ENCODE measurements around the gene MAP4K4. TPM values are rescaled to one million over a fixed set of nuclear protein-coding genes. Genes with fewer than 3 reads are reported as not detected.

The MAP4K4 gene
- total RNA-seq, 4 donors from 2014 or later, result 33.8 to 47.3 (median 35.7) TPM

DNA sequence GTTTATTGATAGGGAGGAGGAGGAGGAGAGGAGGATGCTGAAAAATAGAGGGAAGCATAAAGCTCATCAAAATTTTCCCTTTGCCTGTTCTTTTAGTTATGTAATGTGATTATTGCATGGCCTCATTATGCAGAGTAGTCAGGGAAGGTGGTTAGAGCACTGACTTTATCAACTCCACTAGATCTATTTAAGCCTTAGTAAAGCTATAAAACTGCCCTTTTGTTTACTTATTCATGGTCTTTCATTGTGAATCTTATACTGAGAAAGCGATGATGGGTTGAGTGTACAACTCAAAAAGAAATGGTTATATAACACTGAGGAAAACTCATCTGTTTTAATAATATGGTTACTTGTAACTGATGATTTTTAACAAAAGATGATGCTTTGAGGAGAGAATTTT lies 81.7 kb downstream of the MAP4K4 start:
- H3K4me1 ChIP-seq, result peaks cover 9 to 39% of the 10 kb centered on the region in 2 donors
- no peak for DNase-seq
- no peaks in the 10 kb centered on the region for H3K36me3 ChIP-seq
- 96 to 100% methylated on average over 1 of the region's 1 CpG for WGBS, 2 donors
- no peaks in the 10 kb centered on the region for H3K27me3 ChIP-seq
- H3K27ac ChIP-seq, result no peak overlapping the region
- TF ChIP-seq POLR2A (IDR thresholded peaks at IDR 0.05), result no peak
- TF ChIP-seq, protein P1, sequence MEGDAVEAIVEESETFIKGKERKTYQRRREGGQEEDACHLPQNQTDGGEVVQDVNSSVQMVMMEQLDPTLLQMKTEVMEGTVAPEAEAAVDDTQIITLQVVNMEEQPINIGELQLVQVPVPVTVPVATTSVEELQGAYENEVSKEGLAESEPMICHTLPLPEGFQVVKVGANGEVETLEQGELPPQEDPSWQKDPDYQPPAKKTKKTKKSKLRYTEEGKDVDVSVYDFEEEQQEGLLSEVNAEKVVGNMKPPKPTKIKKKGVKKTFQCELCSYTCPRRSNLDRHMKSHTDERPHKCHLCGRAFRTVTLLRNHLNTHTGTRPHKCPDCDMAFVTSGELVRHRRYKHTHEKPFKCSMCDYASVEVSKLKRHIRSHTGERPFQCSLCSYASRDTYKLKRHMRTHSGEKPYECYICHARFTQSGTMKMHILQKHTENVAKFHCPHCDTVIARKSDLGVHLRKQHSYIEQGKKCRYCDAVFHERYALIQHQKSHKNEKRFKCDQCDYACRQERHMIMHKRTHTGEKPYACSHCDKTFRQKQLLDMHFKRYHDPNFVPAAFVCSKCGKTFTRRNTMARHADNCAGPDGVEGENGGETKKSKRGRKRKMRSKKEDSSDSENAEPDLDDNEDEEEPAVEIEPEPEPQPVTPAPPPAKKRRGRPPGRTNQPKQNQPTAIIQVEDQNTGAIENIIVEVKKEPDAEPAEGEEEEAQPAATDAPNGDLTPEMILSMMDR (IDR thresholded peaks at IDR 0.05), result no peak
- intact Hi-C loops (cut with DNase I), result no loop called here
- no peaks in the 10 kb centered on the region for H3K9me3 ChIP-seq
- no peak overlapping the region for H3K4me3 ChIP-seq (replicated peaks in 1 of 3)

DNA sequence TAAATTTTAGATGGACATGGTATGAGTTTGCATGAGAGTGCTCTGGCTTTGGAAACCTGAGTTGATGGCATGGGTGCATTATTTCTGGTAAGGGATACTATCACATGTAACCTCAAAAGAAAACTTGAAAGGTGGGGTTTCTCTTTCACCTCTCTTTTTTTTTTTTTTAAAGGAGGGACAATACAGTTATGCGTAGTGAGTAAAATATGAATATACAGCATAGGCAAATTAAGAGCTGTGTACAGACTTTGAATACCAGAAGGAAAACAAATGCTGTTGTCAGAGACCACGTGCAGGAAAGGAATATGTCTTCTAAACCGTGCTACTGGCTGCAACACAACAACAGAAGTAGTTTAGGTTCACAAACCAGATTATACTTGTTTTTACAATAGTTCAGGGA lies 82.1 kb downstream of the MAP4K4 start:
- intact Hi-C loops (cut with DNase I), result no loop called here
- Histone ChIP-seq H3K9me3 (no peaks in the 10 kb centered on the region), H3K36me3 (no peaks in the 10 kb centered on the region), H3K27me3 (no peaks in the 10 kb centered on the region), H3K4me1 (peaks cover 9 to 37% of the 10 kb centered on the region in 2 donors), H3K27ac (no peak overlapping the region), H3K4me3 (replicated peaks in 1 of 3) (no peak overlapping the region)
- DNase-seq, result no peak
- 84 to 86% methylated on average over 3 of the region's 3 CpGs for WGBS, 2 donors
- no peak for TF ChIP-seq POLR2A (IDR thresholded peaks at IDR 0.05)
- TF ChIP-seq, protein P1 (IDR thresholded peaks at IDR 0.05), result no peak

DNA sequence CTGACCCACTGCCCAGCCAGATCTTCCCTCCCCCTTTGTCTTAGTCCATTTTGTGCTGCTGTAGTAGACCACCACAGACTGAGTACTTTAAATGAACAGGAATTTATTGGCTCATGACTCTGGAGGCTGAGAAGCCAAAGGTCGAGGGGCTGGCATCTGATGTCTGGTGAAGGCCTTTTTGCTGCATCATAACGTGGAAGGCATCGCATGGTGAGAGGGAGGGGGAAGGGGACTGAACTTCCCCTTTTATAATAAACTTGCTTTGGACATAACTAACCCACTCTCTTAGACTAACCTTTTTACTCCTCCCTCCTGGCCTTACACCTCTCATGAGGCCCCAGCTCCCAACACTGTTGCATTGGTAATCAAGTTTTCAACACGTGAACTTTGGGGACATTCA lies 83.8 kb downstream of the MAP4K4 start:
- no peak for DNase-seq
- Histone ChIP-seq H3K9me3 (no peaks in the 10 kb centered on the region), H3K4me1 (peaks cover under 1 to 21% of the 10 kb centered on the region in 2 donors), H3K27me3 (no peaks in the 10 kb centered on the region), H3K36me3 (no peaks in the 10 kb centered on the region), H3K27ac (no peak overlapping the region), H3K4me3 (replicated peaks in 1 of 3) (no peak overlapping the region)
- TF ChIP-seq POLR2A (IDR thresholded peaks at IDR 0.05), result no peak
- TF ChIP-seq, protein P1 (IDR thresholded peaks at IDR 0.05), result no peak
- 79 to 88% methylated on average over 4 of the region's 4 CpGs for WGBS, 2 donors
- intact Hi-C loops (cut with DNase I), result no loop called here

DNA sequence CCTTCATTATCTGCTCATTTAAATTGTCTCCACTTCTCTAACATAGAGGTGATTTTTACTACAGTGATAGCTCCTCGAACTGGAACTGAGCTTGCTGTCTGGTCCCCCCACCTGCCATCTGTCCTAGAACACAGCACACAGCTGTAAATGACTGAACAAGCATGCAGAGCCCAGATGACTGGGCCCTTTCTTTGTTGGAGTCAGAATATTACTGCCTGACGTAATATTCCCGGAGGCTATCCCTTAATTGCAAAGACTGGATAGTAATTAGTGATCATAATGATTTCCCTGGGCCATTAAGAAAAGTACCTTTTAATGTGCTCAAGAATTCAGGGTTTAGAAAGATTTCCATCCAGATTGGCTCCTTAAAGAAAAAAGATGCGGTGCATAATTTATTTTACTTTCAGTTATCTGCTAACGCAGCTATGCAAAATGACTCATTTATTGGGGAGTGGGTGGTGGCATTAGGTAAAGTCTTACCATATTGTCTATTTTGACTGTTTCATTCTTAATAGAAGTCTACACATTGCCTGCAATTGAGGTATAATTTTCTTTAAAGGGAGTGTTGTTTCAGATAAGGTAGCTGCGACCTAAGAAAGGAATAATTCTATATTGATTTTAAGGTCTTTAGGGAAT lies 84.4 kb downstream of the MAP4K4 start:
- WGBS, 2 donors, result 93 to 94% methylated on average over 6 of the region's 6 CpGs

DNA sequence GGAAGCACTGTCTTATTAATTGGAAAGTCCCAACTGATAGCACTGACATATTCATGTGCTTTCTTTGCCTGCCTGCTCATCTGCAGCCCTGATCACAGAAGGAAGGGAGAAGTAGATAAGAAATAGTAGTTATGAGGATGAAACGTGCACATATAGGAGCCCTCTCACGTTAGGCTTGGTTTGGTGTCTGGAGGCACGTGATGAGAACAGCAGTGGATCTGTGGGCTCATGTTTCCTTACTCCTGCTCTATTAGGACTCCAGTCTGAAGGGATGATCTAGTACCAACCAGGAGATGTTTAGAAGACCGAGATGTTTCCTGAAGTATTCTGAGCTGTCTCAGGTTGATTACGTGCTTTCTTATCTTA lies 84.9 kb downstream of the MAP4K4 start:
- H3K36me3 ChIP-seq, result no peaks in the 10 kb centered on the region
- no peak for DNase-seq
- no peaks in the 10 kb centered on the region for H3K9me3 ChIP-seq
- H3K4me3 ChIP-seq (replicated peaks in 1 of 3), result no peak overlapping the region
- peaks cover 0 to 14% of the 10 kb centered on the region in 2 donors for H3K4me1 ChIP-seq
- TF ChIP-seq, protein P1 (IDR thresholded peaks at IDR 0.05), result no peak
- TF ChIP-seq POLR2A (IDR thresholded peaks at IDR 0.05), result no peak
- no peak overlapping the region for H3K27ac ChIP-seq
- intact Hi-C loops (cut with DNase I), result no loop called here
- 84 to 93% methylated on average over 5 of the region's 5 CpGs for WGBS, 2 donors
- no peaks in the 10 kb centered on the region for H3K27me3 ChIP-seq

More for the DNA sequence above, 84.4 kb downstream of the MAP4K4 start:
- H3K4me1 ChIP-seq, result peaks cover 0 to 19% of the 10 kb centered on the region in 2 donors
- H3K27ac ChIP-seq, result no peak overlapping the region
- no peaks in the 10 kb centered on the region for H3K36me3 ChIP-seq
- no peaks in the 10 kb centered on the region for H3K9me3 ChIP-seq
- intact Hi-C loops (cut with DNase I), result no loop called here
- no peaks in the 10 kb centered on the region for H3K27me3 ChIP-seq
- TF ChIP-seq, protein P1 (IDR thresholded peaks at IDR 0.05), result no peak
- no peak for TF ChIP-seq POLR2A (IDR thresholded peaks at IDR 0.05)
- H3K4me3 ChIP-seq (replicated peaks in 1 of 3), result no peak overlapping the region
- DNase-seq, result no peak

Measured in thyroid gland (tissue), 4 donors.